Measurements from ENCODE around the gene PPP2R2C. TPM values are rescaled to one million over a fixed set of nuclear protein-coding genes. Genes with fewer than 3 reads are reported as not detected.

The PPP2R2C gene
- total RNA-seq, 3 donors from 2014 or later = 0.16 to 0.66 (median 0.44) TPM

- Histone ChIP-seq H3K4me3 (no peak overlapping the region), H3K9me3 (no peaks in the 10 kb centered on the region), H3K27me3 (no peaks in the 10 kb centered on the region), H3K4me1 (peaks cover 11 to 25% of the 10 kb centered on the region in 2 donors), H3K36me3 (no peaks in the 10 kb centered on the region), H3K27ac (peak overlapping the region in 1 of 2 donors; percentile 35)
- intact Hi-C loops (cut with DNase I; ENCODE audit: low total_unique reads) = no loop called here
- no peak for TF ChIP-seq POLR2A (IDR thresholded peaks at IDR 0.05)
- no peak for TF ChIP-seq POLR2AphosphoS5 (IDR thresholded peaks at IDR 0.05)
- TF ChIP-seq CTCF (IDR thresholded peaks at IDR 0.05) = no peak
- DNase-seq (ENCODE audit: low spot score in 2 of 2) = no peak
Measured at GRCh38 chr4:6275351-6275750, 197.1 kb downstream of the PPP2R2C start.

GRCh38 chr4:6273661-6273990 is 198.8 kb downstream of the PPP2R2C start:
- peak overlapping the region; percentile 79 to 87 for H3K27ac ChIP-seq
- no peaks in the 10 kb centered on the region for H3K9me3 ChIP-seq
- DNase-seq (ENCODE audit: low spot score in 2 of 2) = no peak
- TF ChIP-seq POLR2AphosphoS5 (IDR thresholded peaks at IDR 0.05) (no peak), POLR2A (IDR thresholded peaks at IDR 0.05) (no peak), CTCF (IDR thresholded peaks at IDR 0.05) (no peak)
- intact Hi-C loops (cut with DNase I; ENCODE audit: low total_unique reads) = no loop called here
- no peaks in the 10 kb centered on the region for H3K36me3 ChIP-seq
- no peaks in the 10 kb centered on the region for H3K27me3 ChIP-seq
- peak overlapping the region in 1 of 3 donors; percentile 42 for H3K4me3 ChIP-seq
- H3K4me1 ChIP-seq = peaks cover 11 to 25% of the 10 kb centered on the region in 2 donors

GRCh38 chr4:6272863-6273660 is 199.4 kb downstream of the PPP2R2C start:
- no peak for DNase-seq (ENCODE audit: low spot score in 2 of 2)
- peaks cover 11 to 25% of the 10 kb centered on the region in 2 donors for H3K4me1 ChIP-seq
- H3K27ac ChIP-seq = peak overlapping the region; percentile 79 to 87
- H3K36me3 ChIP-seq = no peaks in the 10 kb centered on the region
- H3K4me3 ChIP-seq = peak overlapping the region in 1 of 3 donors; percentile 42
- H3K27me3 ChIP-seq = no peaks in the 10 kb centered on the region
- no peak for TF ChIP-seq POLR2A (IDR thresholded peaks at IDR 0.05)
- no peak for TF ChIP-seq POLR2AphosphoS5 (IDR thresholded peaks at IDR 0.05)
- no peak for TF ChIP-seq CTCF (IDR thresholded peaks at IDR 0.05)
- intact Hi-C loops (cut with DNase I; ENCODE audit: low total_unique reads) = no loop called here
- H3K9me3 ChIP-seq = no peaks in the 10 kb centered on the region

GRCh38 chr4:6271701-6272465 is 200.5 kb downstream of the PPP2R2C start:
- H3K27ac ChIP-seq = peak overlapping the region; percentile 79 to 87
- intact Hi-C loops (cut with DNase I; ENCODE audit: low total_unique reads) = no loop called here
- H3K4me1 ChIP-seq = peaks cover 11 to 25% of the 10 kb centered on the region in 2 donors
- H3K9me3 ChIP-seq = no peaks in the 10 kb centered on the region
- no peaks in the 10 kb centered on the region for H3K36me3 ChIP-seq
- H3K4me3 ChIP-seq = peak overlapping the region; percentile 22 to 96 (median 91)
- no peaks in the 10 kb centered on the region for H3K27me3 ChIP-seq
- TF ChIP-seq POLR2AphosphoS5 (IDR thresholded peaks at IDR 0.05) (peak in 1 of 3 donors; percentile 26), POLR2A (IDR thresholded peaks at IDR 0.05) (no peak)
- peak; percentile 82 to 91 for DNase-seq (ENCODE audit: low spot score in 2 of 2)

- peak overlapping the region; percentile 91 to 96 (median 92) for H3K4me3 ChIP-seq
- intact Hi-C loops (cut with DNase I; ENCODE audit: low total_unique reads) = no loop called here
- peaks cover 11 to 25% of the 10 kb centered on the region in 2 donors for H3K4me1 ChIP-seq
- H3K27ac ChIP-seq = peak overlapping the region; percentile 79 to 87
- no peaks in the 10 kb centered on the region for H3K36me3 ChIP-seq
- no peaks in the 10 kb centered on the region for H3K27me3 ChIP-seq
- no peaks in the 10 kb centered on the region for H3K9me3 ChIP-seq
- TF ChIP-seq POLR2AphosphoS5 (IDR thresholded peaks at IDR 0.05) = no peak
- TF ChIP-seq POLR2A (IDR thresholded peaks at IDR 0.05) = no peak
- TF ChIP-seq CTCF (IDR thresholded peaks at IDR 0.05) = no peak
- DNase-seq (ENCODE audit: low spot score in 2 of 2) = no peak
Measured at GRCh38 chr4:6271206-6271605, 201.2 kb downstream of the PPP2R2C start.
